Skeletal muscle cell (primary cell): ENCODE results near the gene CTSL.
A peak's percentile ranks its signal among the peaks of the same experiment; 100 is the strongest.
"Not testable (repeated sequence)": the region's sequence is repeated elsewhere in the genome, so short reads cannot be mapped to it uniquely, and the experiment has no call there.

Experiments used
- DNase-seq: peaks from one replicate; pipeline ENCODE4 v3.0.0-alpha.2; 2010; ENCODE audit warnings: low read depth
- H3K4me3 ChIP-seq: 2 replicates; pipeline ENCODE4 v1.5.1; 2011; ENCODE audit warnings: low read depth, mild to moderate bottlenecking, control low read depth, low read length, moderate library complexity

Gene CTSL

DNA sequence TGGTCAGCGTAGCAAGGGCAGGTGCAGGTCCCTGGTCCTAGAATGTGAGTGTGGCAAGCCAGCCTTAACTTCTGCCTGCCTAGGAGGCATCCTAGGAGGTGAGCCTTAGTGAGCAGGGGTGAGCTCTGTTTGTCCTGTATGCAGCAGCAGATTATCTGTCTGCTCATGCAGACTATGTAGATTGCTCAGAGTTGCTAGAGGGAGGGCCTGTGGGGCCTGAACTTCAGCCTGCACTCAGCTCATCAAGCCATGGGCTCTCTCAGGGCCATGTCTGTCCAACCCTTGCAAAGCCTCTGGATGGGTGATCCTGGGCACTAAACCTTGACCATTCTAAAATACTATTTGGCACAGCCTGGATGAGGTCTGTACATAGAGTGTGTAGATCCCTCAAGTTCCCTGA, 8.5 kb upstream of the CTSL start:
- DNase-seq, result no peak

DNA sequence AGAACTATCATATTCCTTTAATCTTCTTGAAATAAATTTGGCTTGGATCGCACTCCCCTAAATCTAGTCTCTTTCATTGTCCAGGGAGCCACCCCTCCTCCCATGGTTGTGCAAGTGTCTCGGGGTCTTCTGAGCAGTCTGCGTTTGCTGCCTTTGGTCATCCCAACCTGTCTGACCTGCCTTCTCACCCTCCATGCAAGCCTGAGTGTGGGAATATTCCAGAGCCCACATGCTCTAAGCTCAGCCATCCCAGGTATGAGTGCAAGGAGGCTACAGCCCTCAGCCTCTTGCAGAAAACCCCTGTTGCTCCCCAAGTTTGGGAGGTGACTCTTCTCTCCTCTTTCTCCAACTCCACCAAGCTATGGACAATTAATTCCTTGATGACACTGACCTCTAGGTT, 7.7 kb upstream of the CTSL start:
- DNase-seq, result no peak

More for the DNA sequence above, 8.5 kb upstream of the CTSL start:
- no peak overlapping the region for H3K4me3 ChIP-seq

DNA sequence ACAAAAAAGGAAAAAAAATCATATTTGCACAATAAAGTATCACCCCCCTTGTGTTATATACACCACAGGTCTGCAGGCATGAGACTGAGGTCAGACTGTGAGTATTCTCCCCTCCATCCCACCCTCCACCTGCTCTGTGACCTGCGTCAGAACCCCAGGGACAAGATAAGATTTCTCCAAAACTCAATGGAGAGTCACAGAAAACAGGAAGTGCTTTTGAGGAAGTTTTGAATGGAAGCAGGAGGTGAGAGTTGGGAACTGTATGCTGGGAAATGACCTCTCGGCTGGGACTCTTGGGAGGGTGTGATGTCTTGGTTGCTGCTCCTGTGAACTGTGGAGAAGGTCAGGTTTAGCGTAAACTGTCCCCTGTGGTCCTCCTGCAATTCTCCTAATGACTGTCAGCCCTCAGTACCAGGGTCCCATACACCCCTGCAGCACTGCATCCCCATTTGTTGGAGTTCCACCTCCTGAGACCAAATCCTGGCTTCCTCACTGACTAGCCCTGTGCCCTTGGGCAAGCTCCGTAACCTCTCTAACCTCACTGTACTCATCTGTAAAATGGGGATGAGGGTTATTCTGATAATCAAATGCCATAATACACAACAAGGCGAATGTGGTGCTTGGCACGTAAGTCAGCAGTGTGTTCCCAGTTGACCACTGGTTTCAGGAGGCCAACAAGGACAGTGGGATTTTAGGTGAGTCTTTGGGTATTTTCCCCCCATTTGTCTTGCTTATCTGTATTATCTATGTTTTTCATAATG, 6.9 kb upstream of the CTSL start:
- no peak for DNase-seq
- H3K4me3 ChIP-seq, result no peak overlapping the region

More for the DNA sequence above, 7.7 kb upstream of the CTSL start:
- H3K4me3 ChIP-seq, result no peak overlapping the region

DNA sequence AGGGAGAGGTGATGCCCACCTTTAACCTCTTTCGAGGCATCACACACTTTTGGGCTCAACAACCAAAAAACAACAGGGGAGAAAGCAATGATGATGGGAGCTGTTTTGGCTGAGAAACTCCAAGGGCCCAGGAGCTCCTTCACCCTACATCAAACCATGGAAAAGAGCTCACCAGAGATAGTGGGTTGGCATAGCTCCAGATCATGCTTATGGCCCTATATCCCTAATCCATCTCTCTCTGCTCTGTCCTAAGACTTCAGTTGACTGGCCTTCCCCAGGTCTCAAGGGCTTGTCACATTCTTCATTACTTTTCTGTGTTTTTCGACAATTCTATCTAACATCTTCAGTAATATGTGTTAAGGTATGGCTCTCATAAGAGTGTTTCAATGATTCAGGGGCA, 5.7 kb upstream of the CTSL start:
- no peak overlapping the region for H3K4me3 ChIP-seq
- DNase-seq, result no peak

DNA sequence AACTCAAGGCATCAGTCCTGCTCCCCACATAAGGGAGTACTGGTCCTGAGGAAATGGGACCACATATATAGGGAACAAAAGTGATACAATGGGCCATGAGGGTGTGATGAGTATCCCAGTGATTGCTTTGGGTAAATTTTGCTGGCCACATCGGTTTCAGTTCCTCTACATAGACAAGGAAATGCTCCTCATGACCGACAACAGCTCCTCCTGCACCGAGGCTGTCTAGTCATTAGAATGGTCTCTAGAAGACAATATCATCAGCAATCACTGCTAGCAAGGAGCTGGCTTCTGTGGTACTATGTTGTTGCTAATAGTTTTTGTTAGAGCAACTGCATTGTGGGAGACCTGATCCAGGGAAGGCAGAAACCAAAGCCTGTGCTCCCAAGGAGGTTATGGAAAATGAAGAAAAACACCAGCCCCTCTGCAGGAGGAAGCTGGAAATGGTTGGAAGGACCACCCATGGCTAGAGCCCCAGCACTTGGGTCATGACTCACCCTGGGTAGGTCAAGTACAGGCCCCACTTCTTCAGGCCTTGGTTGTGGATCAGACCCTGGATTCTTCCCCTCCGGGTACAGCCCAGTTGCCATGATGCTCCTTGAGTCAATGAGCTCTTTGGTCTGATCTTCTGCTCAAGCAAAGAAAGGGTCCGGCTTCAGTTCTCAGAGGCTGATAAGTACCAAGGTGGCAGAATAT, 3.4 kb upstream of the CTSL start:
- no peak overlapping the region for H3K4me3 ChIP-seq
- no peak for DNase-seq

DNA sequence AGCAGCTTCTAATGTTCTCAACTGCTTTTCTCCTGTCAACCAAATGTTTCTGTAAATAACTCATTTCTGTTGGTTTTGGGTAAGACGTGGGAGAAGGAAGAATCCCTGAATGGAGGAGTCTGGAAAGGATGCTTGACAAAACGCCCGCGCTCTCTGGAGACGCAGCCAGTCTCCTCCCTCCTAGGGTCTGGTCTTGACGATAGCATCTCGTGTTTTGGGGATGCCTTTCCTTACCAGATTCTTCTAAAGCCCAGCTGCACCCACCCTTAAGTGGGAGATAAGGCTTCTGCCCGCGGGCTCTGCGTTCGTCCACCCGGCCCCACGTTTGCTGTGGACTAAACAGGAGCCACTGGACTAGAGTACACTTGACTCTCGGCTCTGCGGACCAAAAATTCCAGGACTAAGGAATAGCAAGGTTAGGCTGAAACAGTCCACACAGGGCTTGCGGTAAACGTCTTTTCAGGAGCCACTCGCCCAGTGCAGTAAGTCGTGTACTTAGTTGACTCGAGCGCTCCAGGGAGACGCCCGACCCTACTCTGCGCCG, 491 bp upstream of the CTSL start:
- peak; percentile 46 for DNase-seq
- peak overlapping the region; percentile 73 for H3K4me3 ChIP-seq

DNA sequence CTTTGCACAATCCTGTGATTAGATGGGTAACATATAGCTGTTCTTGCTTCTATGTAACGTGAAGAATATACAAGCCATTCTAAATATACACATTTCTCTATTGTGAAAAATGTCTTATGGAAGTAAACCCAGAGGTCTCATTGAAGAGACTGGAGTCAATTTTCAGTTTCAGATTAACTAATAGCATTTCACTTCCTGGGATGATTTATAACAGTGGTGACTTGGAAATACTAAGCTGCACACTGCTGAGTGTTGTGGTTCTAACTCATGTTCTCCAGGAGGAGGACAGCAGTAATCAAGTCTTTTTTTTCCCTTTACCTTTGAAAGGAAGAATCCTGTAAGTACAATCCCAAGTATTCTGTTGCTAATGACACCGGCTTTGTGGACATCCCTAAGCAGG, 3.3 kb downstream of the CTSL start:
- no peak overlapping the region for H3K4me3 ChIP-seq
- DNase-seq, result no peak

DNA sequence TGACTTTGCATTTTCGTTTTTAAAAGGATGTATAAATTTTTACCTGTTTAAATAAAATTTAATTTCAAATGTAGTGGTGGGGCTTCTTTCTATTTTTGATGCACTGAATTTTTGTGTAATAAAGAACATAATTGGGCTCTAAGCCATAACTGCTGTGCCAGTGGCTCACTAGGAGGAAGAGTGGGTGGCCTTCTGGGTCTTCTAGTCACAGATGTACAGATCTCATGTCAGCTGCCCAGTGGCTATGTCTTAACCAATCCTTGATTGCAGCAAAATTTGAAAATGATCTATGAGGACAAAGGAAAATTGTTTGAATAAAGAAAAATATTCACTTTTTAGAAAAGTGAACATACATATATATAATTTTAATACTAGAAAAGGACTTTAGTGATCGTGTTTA, 5.4 kb downstream of the CTSL start:
- DNase-seq, result no peak
- no peak overlapping the region for H3K4me3 ChIP-seq

DNA sequence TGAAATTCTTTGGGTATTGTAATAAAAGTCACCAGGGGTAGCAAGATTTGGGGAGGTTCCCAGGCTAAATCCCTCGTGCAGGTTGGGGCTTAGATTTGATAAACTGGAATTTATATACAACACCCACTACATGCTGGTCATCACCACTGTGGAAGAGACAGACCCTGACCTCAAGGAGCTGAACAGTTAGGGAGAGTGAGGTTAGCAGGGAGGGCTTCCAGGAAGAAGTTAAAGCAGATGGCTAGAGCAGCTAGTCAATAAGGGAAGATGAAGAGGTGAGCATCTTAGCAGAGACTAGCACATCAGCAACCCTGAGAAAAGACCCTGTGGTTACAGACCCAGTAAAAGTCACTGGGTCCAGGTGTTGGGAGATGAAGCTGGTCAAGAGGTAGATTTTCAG, 6.4 kb downstream of the CTSL start:
- DNase-seq, result no peak
- H3K4me3 ChIP-seq, result no peak overlapping the region

DNA sequence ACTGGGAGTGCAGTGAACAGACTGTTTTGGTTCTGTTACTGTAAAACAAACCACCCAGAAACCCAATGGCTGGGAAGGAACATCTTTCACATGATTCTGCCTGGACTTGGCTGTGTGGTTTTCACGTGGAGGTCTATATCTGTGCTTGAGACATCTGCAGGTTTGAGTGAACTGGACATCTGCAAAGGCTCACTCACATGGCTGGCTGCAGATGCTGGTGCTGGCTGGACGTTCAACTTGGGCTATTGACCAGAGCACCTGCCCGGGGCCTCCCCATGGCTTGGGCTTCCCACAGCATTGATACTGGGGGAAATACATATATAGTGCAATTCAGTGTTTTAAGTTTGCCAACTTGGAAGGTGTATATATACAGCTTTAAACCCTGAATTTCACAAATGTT, 6.8 kb downstream of the CTSL start:
- H3K4me3 ChIP-seq, result no peak overlapping the region
- no peak for DNase-seq

DNA sequence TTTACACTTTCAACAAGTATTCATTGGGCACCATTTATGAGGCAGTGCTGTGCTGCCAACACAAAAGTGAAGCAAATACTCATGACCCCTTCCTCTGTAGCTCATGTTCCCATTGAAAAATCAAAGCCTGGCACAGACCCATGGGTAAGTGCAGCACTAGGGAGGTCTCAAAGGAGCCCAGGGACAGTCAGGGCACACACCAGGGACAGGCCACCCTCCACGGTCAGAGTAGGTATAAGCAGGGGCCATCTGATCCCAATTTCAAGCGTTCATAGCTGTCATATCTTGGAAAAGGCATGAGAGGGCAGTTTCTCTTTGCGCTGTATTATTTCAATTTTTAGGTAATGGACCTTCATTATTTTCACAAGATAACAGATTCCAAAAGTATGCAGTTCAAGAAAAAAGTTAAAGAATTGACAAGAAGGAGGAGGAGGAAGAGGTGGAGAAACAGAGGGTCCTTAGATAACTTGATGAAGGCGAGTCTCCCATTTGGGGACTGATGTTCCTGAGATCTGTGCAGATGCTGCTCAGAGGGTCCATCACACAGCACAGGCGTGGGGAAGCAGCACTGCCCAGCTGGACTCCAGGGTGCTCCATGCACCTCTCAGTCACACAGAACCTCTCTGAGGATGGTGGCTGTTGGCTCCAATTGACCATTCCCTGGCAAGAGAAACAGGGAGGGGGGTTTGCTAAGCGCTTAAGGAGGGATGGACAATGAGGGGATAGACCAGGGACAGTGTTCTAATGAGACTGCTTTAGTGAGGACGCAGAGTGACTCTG, 7.5 kb downstream of the CTSL start:
- no peak for DNase-seq
- H3K4me3 ChIP-seq, result no peak overlapping the region

DNA sequence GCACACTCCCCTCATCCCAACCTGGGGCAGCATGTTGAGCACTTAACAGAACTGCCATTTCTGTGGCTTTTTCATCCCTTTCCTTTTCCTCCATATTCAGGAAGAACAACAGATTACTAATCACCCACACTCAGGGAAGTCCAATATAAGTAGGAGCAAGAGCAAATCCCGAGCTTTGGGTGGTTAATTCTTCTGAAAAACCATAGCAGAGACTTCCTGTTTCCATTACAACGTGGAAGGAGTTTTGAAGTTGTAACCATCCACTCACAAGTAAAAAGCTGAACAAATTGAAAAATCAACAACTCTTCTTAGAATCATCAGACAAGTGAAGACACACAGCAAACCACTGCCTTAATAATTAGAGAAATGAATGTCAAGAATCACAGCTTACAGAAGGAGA, 8.2 kb downstream of the CTSL start:
- DNase-seq, result no peak

DNA sequence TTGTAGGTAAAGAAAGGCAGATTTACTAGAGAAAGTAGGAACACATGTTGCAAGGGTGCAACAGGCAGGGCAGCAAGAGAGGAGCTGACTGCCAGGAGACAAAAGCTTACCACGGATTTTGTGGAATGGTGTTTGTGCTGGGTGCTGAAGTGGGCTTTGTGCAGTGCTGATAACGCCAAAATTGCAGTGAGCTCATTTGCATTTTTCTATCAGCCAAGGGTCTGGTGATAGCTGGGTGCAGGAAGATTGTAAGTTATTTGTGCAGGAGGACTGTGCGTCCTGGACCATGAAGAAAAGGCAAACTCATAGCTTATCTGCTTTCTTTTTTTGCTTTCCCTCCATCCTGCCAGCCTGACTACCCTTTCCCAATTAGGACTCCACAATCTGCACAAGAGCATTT, 13.6 kb downstream of the CTSL start:
- no peak overlapping the region for H3K4me3 ChIP-seq
- DNase-seq, result no peak

More for the DNA sequence above, 8.2 kb downstream of the CTSL start:
- no peak overlapping the region for H3K4me3 ChIP-seq

DNA sequence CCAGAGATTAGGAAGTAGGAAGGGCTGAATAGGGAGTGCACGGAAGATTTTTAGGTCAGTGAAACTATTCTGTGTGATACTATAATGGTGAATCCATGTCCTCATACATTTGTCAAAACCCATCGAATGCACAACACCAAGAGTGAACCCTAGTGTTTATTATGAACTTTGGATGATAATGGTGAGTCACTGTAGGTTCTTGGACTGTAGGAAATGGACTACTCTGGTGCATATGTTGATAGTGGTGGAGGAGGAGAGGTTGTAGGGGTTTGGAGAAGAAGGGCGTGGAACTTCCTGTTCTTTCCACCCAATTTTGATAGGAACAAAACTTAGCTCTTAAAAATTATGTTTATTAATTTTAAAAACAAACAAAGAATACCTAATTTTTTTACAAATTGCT, 14.3 kb downstream of the CTSL start:
- no peak overlapping the region for H3K4me3 ChIP-seq
- DNase-seq, result no peak

DNA sequence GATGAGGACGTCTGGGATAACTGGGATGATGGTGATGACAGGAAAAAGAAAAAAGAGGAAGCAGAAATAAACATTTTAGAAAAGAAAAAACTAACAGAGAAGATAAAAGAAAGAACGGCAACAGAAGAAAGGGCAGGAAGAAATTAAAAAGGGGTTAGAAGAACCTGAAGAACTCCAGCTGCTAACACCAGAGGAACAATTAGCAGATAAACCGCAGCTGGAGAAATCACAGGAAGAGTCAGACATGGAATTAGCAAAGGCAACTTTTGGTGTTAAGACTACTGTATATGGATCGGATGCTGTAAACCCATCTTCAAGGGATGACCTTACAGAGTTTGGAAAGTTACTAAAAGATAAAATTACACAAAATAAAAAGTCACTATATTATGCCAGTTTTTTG, 15.4 kb downstream of the CTSL start:
- DNase-seq, result no peak
- H3K4me3 ChIP-seq, result no peak overlapping the region

DNA sequence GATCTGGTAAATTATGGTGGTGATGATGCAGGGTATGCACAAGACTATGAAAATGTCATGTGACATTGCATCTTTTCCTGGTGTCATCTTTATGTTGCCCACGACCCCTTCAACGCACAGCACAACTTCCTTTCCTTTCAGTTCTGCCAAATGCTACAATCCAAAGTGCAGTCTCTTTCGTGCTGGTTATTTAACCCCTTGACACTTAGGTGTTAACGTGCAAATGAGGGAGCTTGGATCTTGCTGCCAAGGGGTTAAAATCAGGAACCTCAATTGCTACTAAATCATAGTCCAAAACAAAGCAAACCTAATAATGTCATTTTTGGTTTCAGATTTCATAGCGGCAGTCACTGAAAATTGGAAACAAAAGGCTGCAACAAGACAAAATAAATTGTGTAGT, 16.0 kb downstream of the CTSL start:
- DNase-seq, result no peak
- H3K4me3 ChIP-seq, result no peak overlapping the region

DNA sequence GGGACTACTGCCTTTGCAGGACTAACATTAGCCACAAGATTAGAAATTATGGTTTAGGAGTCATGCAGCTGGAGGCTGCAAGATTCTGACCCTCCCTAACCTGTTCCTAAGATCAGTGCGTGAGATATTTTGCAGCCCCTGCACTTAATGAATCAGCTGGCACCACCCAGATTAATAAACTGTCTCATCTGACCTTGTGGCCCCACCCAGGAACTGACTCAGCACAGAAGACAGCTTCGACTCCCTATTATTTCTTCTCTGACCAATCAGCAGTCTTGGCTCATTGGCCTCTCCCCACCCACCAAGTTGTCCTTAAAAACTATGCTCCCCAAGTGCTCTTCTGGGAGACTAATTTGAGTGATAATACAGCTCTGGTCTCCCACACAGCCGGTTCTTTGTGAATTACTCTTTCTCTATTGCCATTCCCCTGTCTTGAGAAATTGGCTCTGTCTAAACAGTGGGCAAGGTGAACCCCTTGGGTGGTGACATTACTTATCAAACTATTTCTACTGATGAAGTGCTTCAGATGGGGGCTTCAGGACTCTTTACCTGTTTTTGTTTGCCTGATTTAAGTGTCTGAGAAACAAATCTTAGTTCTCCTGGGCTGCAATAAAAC, 17.0 kb downstream of the CTSL start:
- H3K4me3 ChIP-seq, result no peak overlapping the region
- no peak for DNase-seq

DNA sequence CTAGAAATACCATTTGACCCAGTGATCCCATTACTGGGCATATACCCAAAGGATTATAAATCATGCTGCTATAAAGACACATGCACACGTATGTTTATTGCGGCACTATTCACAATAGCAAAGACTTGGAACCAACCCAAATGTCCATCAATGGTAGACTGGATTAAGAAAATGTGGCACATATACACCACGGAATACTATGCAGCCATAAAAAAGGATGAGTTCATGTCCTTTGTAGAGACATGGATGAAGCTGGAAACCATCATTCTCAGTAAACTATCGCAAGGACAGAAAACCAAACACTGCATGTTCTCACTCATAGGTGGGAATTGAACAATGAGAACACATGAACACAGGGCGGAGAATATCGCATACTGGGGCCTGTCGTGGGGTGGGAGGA, 18.3 kb downstream of the CTSL start:
- not testable (repeated sequence) for DNase-seq, H3K4me3 ChIP-seq

DNA sequence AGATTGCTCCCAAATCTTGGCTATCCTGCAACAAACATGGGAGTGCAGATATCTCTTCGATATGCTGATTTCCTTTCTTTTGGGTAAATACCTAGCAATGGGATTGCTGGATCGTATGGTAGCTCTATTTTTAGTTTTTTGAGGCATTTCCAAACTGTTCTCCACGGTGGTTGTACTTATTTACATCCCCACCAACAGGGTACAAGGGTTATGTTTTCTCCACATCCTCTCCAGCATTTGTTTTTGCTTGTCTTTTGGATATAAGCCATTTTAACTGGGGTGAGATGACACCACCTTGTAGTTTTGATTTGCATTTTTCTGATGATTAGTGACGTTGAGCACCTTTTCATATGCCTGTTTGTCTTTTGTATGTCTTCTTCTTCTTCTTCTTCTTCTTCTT, 20.3 kb downstream of the CTSL start:
- H3K4me3 ChIP-seq, result no peak overlapping the region
- no peak for DNase-seq

DNA sequence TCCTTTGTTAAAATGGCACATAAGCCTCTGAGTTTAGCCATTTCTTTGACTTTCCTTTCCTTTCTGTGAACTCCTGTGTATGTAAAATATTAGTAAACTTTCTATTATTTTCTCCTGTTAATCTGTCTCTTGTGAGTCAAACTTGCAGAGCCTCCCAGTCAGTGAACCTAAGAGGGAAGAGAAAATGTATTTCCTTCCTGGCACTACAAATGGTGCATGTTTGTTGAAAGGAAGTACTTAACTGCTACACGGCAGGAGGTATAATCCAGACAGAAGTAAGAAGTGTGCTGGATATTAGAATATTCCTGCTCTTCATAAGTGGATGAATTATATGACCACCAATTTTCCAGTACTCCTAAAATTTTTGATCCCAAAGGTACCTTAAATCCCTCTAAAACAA, 23.0 kb downstream of the CTSL start:
- no peak for DNase-seq
- H3K4me3 ChIP-seq, result no peak overlapping the region
